Astrocyte of the spinal cord (primary cell): ENCODE results near the gene NPPC.
"Not testable (repeated sequence)": the region's sequence is repeated elsewhere in the genome, so short reads cannot be mapped to it uniquely, and the experiment has no call there.

ENCODE experiments used
- DNase-seq: peaks from one replicate; pipeline ENCODE4 v3.0.0; 2011; ENCODE audit warnings: low read depth, low spot score
- H3K4me3 ChIP-seq: 2 replicates; pipeline ENCODE4 v1.5.1; 2011; ENCODE audit warnings: low read depth, mild to moderate bottlenecking, low read length, moderate library complexity
- CTCF ChIP-seq: IDR thresholded peaks from 2 replicates; pipeline ENCODE4 v1.5.1; 2012; ENCODE audit warnings: low read depth, mild to moderate bottlenecking, low read length, inconsistent platforms
- in situ Hi-C: cut with HindIII; loops from 2 replicates; pipeline ENCODE4 v1.10.0; 2017; ENCODE audit warnings: low sequenced_read_pairs

NPPC gene

GRCh38 chr2:231917280-231918066 lies 8.7 kb downstream of the NPPC start:
- in situ Hi-C loops: no loop called here
- TF ChIP-seq CTCF: no peak
- no peak for DNase-seq
- H3K4me3 ChIP-seq: no peak overlapping the region

GRCh38 chr2:231914077-231914690 lies 12.0 kb downstream of the NPPC start:
- in situ Hi-C loops: no loop called here
- no peak for DNase-seq
- no peak for TF ChIP-seq CTCF
- H3K4me3 ChIP-seq: no peak overlapping the region

- no peak for DNase-seq
- in situ Hi-C loops: no loop called here
- TF ChIP-seq CTCF: no peak
- H3K4me3 ChIP-seq: no peak overlapping the region
These were observed 14.8 kb downstream of the NPPC start for GRCh38 chr2:231911381-231911780.

GRCh38 chr2:231910771-231911170 lies 15.4 kb downstream of the NPPC start:
- no peak for DNase-seq
- H3K4me3 ChIP-seq: no peak overlapping the region
- in situ Hi-C loops: no loop called here
- no peak for TF ChIP-seq CTCF

GRCh38 chr2:231910161-231910560 lies 16.0 kb downstream of the NPPC start:
- H3K4me3 ChIP-seq, DNase-seq, in situ Hi-C loops: not testable (repeated sequence)

GRCh38 chr2:231909631-231910030 lies 16.6 kb downstream of the NPPC start:
- in situ Hi-C loops: no loop called here
- TF ChIP-seq CTCF: no peak
- H3K4me3 ChIP-seq: no peak overlapping the region
- DNase-seq: no peak

- no peak overlapping the region for H3K4me3 ChIP-seq
- DNase-seq: no peak
- no peak for TF ChIP-seq CTCF
- in situ Hi-C loops: no loop called here
These were observed 17.6 kb downstream of the NPPC start for GRCh38 chr2:231908584-231908983.
